ENCODE data around the gene PNMA6F. TPM values are rescaled to one million over a fixed set of nuclear protein-coding genes. Genes with fewer than 3 reads are reported as not detected.

PNMA6F gene
- total RNA-seq, 1 experiment from 2014 or later, result not detected

- no peaks in the 10 kb centered on the region for H4K20me1 ChIP-seq (ENCODE audit: low read length)
- CTCF ChIA-PET, result no interaction called here
- no peaks in the 10 kb centered on the region for H3F3A ChIP-seq (ENCODE audit: low read length, unreplicated experiment)
- no peak overlapping the region for H3K27ac ChIP-seq (ENCODE audit: low read length)
- no peaks in the 10 kb centered on the region for H3K36me3 ChIP-seq (ENCODE audit: low read depth, low read length)
- H2AFZ ChIP-seq (ENCODE audit: low read length), result no peak overlapping the region
- intact Hi-C loops (cut with micrococcal nuclease), result no loop called here
- no peaks in the 10 kb centered on the region for H3K4me1 ChIP-seq (ENCODE audit: insufficient read depth, low read length)
- no peaks in the 10 kb centered on the region for H3K79me2 ChIP-seq (ENCODE audit: low read length)
- DNase-seq (no peak), ATAC-seq (no peak)
- no peak overlapping the region for H3K4me3 ChIP-seq (ENCODE audit: low read length)
- peaks cover 52% of the 10 kb centered on the region for H3K27me3 ChIP-seq (ENCODE audit: low read length)
- H3K4me2 ChIP-seq (ENCODE audit: low read length), result no peak overlapping the region
- POLR2A ChIA-PET (ENCODE audit: unreplicated experiment), result no interaction called here
- TF ChIP-seq EZH2phosphoT487 (IDR thresholded peaks at IDR 0.05; ENCODE audit: borderline replicate concordance, low read length) (no peak), EZH2 (IDR thresholded peaks at IDR 0.05; ENCODE audit: low read length, unreplicated experiment) (no peak), CTCF (conservative IDR thresholded peaks at IDR 0.05; ENCODE audit: low read depth, low read length) (no peak)
- H3K9ac ChIP-seq (ENCODE audit: low read length), result no peak overlapping the region
- no peaks in the 10 kb centered on the region for H3K9me2 ChIP-seq (replicated peaks; ENCODE audit: low read length)
- BruUV-seq (replicated peaks), result no TSS peak
- no peaks in the 10 kb centered on the region for H3K9me3 ChIP-seq (ENCODE audit: low read length)
These were observed 14.0 kb downstream of the PNMA6F start for GRCh38 chrX:153307276-153308178.

GRCh38 chrX:153306527-153307115, 14.9 kb downstream of the PNMA6F start:
- Histone ChIP-seq H3F3A (ENCODE audit: low read length, unreplicated experiment) (no peaks in the 10 kb centered on the region), H3K4me2 (ENCODE audit: low read length) (no peak overlapping the region), H3K79me2 (ENCODE audit: low read length) (no peaks in the 10 kb centered on the region), H2AFZ (ENCODE audit: low read length) (no peak overlapping the region), H3K9ac (ENCODE audit: low read length) (no peak overlapping the region), H3K27ac (ENCODE audit: low read length) (no peak overlapping the region), H3K4me1 (ENCODE audit: insufficient read depth, low read length) (no peaks in the 10 kb centered on the region), H3K9me3 (ENCODE audit: low read length) (no peaks in the 10 kb centered on the region), H3K9me2 (replicated peaks; ENCODE audit: low read length) (no peaks in the 10 kb centered on the region), H3K4me3 (ENCODE audit: low read length) (no peak overlapping the region), H3K27me3 (ENCODE audit: low read length) (peaks cover 52% of the 10 kb centered on the region), H3K36me3 (ENCODE audit: low read depth, low read length) (no peaks in the 10 kb centered on the region), H4K20me1 (ENCODE audit: low read length) (no peaks in the 10 kb centered on the region)
- no TSS peak for BruUV-seq (replicated peaks)
- ATAC-seq (no peak), DNase-seq (no peak)
- intact Hi-C loops (cut with micrococcal nuclease), result no loop called here
- TF ChIP-seq CTCF (conservative IDR thresholded peaks at IDR 0.05; ENCODE audit: low read depth, low read length) (no peak), EZH2phosphoT487 (IDR thresholded peaks at IDR 0.05; ENCODE audit: borderline replicate concordance, low read length) (no peak), EZH2 (IDR thresholded peaks at IDR 0.05; ENCODE audit: low read length, unreplicated experiment) (no peak)
- POLR2A ChIA-PET (ENCODE audit: unreplicated experiment), result no interaction called here
- CTCF ChIA-PET, result no interaction called here

- ATAC-seq (no peak), DNase-seq (peak; percentile 6)
- Histone ChIP-seq H3K27ac (ENCODE audit: low read length) (no peak overlapping the region), H3K4me2 (ENCODE audit: low read length) (no peak overlapping the region), H3K36me3 (ENCODE audit: low read depth, low read length) (no peaks in the 10 kb centered on the region), H3K79me2 (ENCODE audit: low read length) (no peaks in the 10 kb centered on the region), H3K9me3 (ENCODE audit: low read length) (no peaks in the 10 kb centered on the region), H3F3A (ENCODE audit: low read length, unreplicated experiment) (no peaks in the 10 kb centered on the region), H4K20me1 (ENCODE audit: low read length) (no peaks in the 10 kb centered on the region), H3K4me1 (ENCODE audit: insufficient read depth, low read length) (no peaks in the 10 kb centered on the region), H3K4me3 (ENCODE audit: low read length) (no peak overlapping the region), H2AFZ (ENCODE audit: low read length) (no peak overlapping the region), H3K27me3 (ENCODE audit: low read length) (peaks cover 47% of the 10 kb centered on the region), H3K9me2 (replicated peaks; ENCODE audit: low read length) (no peaks in the 10 kb centered on the region), H3K9ac (ENCODE audit: low read length) (no peak overlapping the region)
- TF ChIP-seq CTCF (conservative IDR thresholded peaks at IDR 0.05; ENCODE audit: low read depth, low read length), result no peak
- TF ChIP-seq EZH2 (IDR thresholded peaks at IDR 0.05; ENCODE audit: low read length, unreplicated experiment), result no peak
- no peak for TF ChIP-seq EZH2phosphoT487 (IDR thresholded peaks at IDR 0.05; ENCODE audit: borderline replicate concordance, low read length)
- intact Hi-C loops (cut with micrococcal nuclease), result no loop called here
- CTCF ChIA-PET, result no interaction called here
- POLR2A ChIA-PET (ENCODE audit: unreplicated experiment), result no interaction called here
- no TSS peak for BruUV-seq (replicated peaks)
These were observed 15.6 kb downstream of the PNMA6F start for GRCh38 chrX:153305972-153306371.

Data from PC-3 (cell line).